Dendritic cell treated with granulocyte-macrophage colony-stimulating factor and Interleukin-4, amounts not matched to agents 40 ng/mL and 50 ng/mL, for 4 days (primary cell): Measurements from ENCODE around the gene EPHA3.

Experiments used
- H3K27ac Mint-ChIP-seq: one replicate; pipeline ENCODE4 v1.8.0; 2022; ENCODE audit warnings: mild to moderate bottlenecking, mixed read lengths
- H3K27me3 Mint-ChIP-seq: one replicate; pipeline ENCODE4 v1.8.0; 2022; ENCODE audit warnings: mild to moderate bottlenecking, mixed read lengths
- H3K36me3 Mint-ChIP-seq: one replicate; pipeline ENCODE4 v1.8.0; 2022; ENCODE audit warnings: low read depth, mixed read lengths
- H3K4me1 Mint-ChIP-seq: one replicate; pipeline ENCODE4 v1.8.0; 2022; ENCODE audit warnings: low read depth, mixed read lengths
- H3K4me3 Mint-ChIP-seq: one replicate; pipeline ENCODE4 v1.8.0; 2022; ENCODE audit warnings: mild to moderate bottlenecking, moderate library complexity, mixed read lengths
- H3K9me3 Mint-ChIP-seq: one replicate; pipeline ENCODE4 v1.8.0; 2022; ENCODE audit warnings: mixed read lengths
- intact Hi-C: fragments of 100-400 bp; cut with micrococcal nuclease; formaldehyde crosslinking; loops from one replicate; pipeline ENCODE4 v1.15.0; 2022

The EPHA3 gene

GRCh38 chr3:89108291-89108550 lies 800 bp downstream of the EPHA3 start:
- intact Hi-C loops = no loop called here
- peaks cover 13% of the 10 kb centered on the region for H3K4me1 Mint-ChIP-seq
- H3K4me3 Mint-ChIP-seq = no peak overlapping the region
- peaks cover 24% of the 10 kb centered on the region for H3K27me3 Mint-ChIP-seq
- no peaks in the 10 kb centered on the region for H3K36me3 Mint-ChIP-seq
- no peak overlapping the region for H3K27ac Mint-ChIP-seq
- no peaks in the 10 kb centered on the region for H3K9me3 Mint-ChIP-seq

GRCh38 chr3:89113344-89113743 lies 5.9 kb downstream of the EPHA3 start:
- intact Hi-C loops = no loop called here
- no peaks in the 10 kb centered on the region for H3K36me3 Mint-ChIP-seq
- H3K27me3 Mint-ChIP-seq = peaks cover 23% of the 10 kb centered on the region
- no peak overlapping the region for H3K27ac Mint-ChIP-seq
- H3K4me3 Mint-ChIP-seq = no peak overlapping the region
- no peaks in the 10 kb centered on the region for H3K9me3 Mint-ChIP-seq
- H3K4me1 Mint-ChIP-seq = peaks cover 7% of the 10 kb centered on the region

- intact Hi-C loops = no loop called here
- Mint-ChIP-seq H3K36me3 (no peaks in the 10 kb centered on the region), H3K27ac (no peak overlapping the region), H3K27me3 (peaks cover 23% of the 10 kb centered on the region), H3K4me1 (peaks cover 7% of the 10 kb centered on the region), H3K4me3 (peak overlapping the region; percentile 27), H3K9me3 (no peaks in the 10 kb centered on the region)
These were observed 6.7 kb downstream of the EPHA3 start for GRCh38 chr3:89113893-89114840.

GRCh38 chr3:89114841-89115223 lies 7.4 kb downstream of the EPHA3 start:
- H3K4me1 Mint-ChIP-seq = peaks cover 7% of the 10 kb centered on the region
- H3K9me3 Mint-ChIP-seq = no peaks in the 10 kb centered on the region
- H3K27ac Mint-ChIP-seq = no peak overlapping the region
- H3K4me3 Mint-ChIP-seq = no peak overlapping the region
- intact Hi-C loops = no loop called here
- H3K27me3 Mint-ChIP-seq = peaks cover 23% of the 10 kb centered on the region
- no peaks in the 10 kb centered on the region for H3K36me3 Mint-ChIP-seq

- no peak overlapping the region for H3K4me3 Mint-ChIP-seq
- no peak overlapping the region for H3K27ac Mint-ChIP-seq
- H3K9me3 Mint-ChIP-seq = no peaks in the 10 kb centered on the region
- H3K27me3 Mint-ChIP-seq = peaks cover 23% of the 10 kb centered on the region
- peaks cover 7% of the 10 kb centered on the region for H3K4me1 Mint-ChIP-seq
- H3K36me3 Mint-ChIP-seq = no peaks in the 10 kb centered on the region
- intact Hi-C loops = no loop called here
These were observed 9.1 kb downstream of the EPHA3 start for GRCh38 chr3:89116476-89116875.

GRCh38 chr3:89138048-89138447 lies 30.6 kb downstream of the EPHA3 start:
- Mint-ChIP-seq H3K4me3 (no peak overlapping the region), H3K4me1 (no peaks in the 10 kb centered on the region), H3K36me3 (no peaks in the 10 kb centered on the region), H3K27me3 (no peaks in the 10 kb centered on the region), H3K27ac (no peak overlapping the region), H3K9me3 (no peaks in the 10 kb centered on the region)
- intact Hi-C loops = no loop called here

- no peak overlapping the region for H3K4me3 Mint-ChIP-seq
- no peaks in the 10 kb centered on the region for H3K4me1 Mint-ChIP-seq
- no peaks in the 10 kb centered on the region for H3K36me3 Mint-ChIP-seq
- H3K27me3 Mint-ChIP-seq = no peaks in the 10 kb centered on the region
- no peaks in the 10 kb centered on the region for H3K9me3 Mint-ChIP-seq
- H3K27ac Mint-ChIP-seq = no peak overlapping the region
- intact Hi-C loops = no loop called here
These were observed 32.4 kb downstream of the EPHA3 start for GRCh38 chr3:89139870-89140269.

- H3K4me3 Mint-ChIP-seq = no peak overlapping the region
- intact Hi-C loops = no loop called here
- H3K27me3 Mint-ChIP-seq = no peaks in the 10 kb centered on the region
- H3K9me3 Mint-ChIP-seq = no peaks in the 10 kb centered on the region
- H3K4me1 Mint-ChIP-seq = no peaks in the 10 kb centered on the region
- no peaks in the 10 kb centered on the region for H3K36me3 Mint-ChIP-seq
- H3K27ac Mint-ChIP-seq = no peak overlapping the region
These were observed 36.7 kb downstream of the EPHA3 start for GRCh38 chr3:89144080-89144479.

- no peaks in the 10 kb centered on the region for H3K27me3 Mint-ChIP-seq
- H3K9me3 Mint-ChIP-seq = no peaks in the 10 kb centered on the region
- H3K4me1 Mint-ChIP-seq = no peaks in the 10 kb centered on the region
- H3K36me3 Mint-ChIP-seq = no peaks in the 10 kb centered on the region
- no peak overlapping the region for H3K4me3 Mint-ChIP-seq
- intact Hi-C loops = no loop called here
- no peak overlapping the region for H3K27ac Mint-ChIP-seq
These were observed 38.6 kb downstream of the EPHA3 start for GRCh38 chr3:89145995-89146394.

GRCh38 chr3:89154416-89154815 lies 47.0 kb downstream of the EPHA3 start:
- no peak overlapping the region for H3K4me3 Mint-ChIP-seq
- H3K27me3 Mint-ChIP-seq = no peaks in the 10 kb centered on the region
- intact Hi-C loops = no loop called here
- no peak overlapping the region for H3K27ac Mint-ChIP-seq
- no peaks in the 10 kb centered on the region for H3K9me3 Mint-ChIP-seq
- H3K36me3 Mint-ChIP-seq = no peaks in the 10 kb centered on the region
- no peaks in the 10 kb centered on the region for H3K4me1 Mint-ChIP-seq

- Mint-ChIP-seq H3K27ac (no peak overlapping the region), H3K4me3 (no peak overlapping the region), H3K36me3 (no peaks in the 10 kb centered on the region), H3K27me3 (no peaks in the 10 kb centered on the region), H3K4me1 (no peaks in the 10 kb centered on the region), H3K9me3 (no peaks in the 10 kb centered on the region)
- intact Hi-C loops = no loop called here
These were observed 48.4 kb downstream of the EPHA3 start for GRCh38 chr3:89155811-89156210.

GRCh38 chr3:89157575-89157974 lies 50.2 kb downstream of the EPHA3 start:
- Mint-ChIP-seq H3K36me3 (no peaks in the 10 kb centered on the region), H3K9me3 (no peaks in the 10 kb centered on the region), H3K4me3 (no peak overlapping the region), H3K4me1 (no peaks in the 10 kb centered on the region), H3K27me3 (no peaks in the 10 kb centered on the region), H3K27ac (no peak overlapping the region)
- intact Hi-C loops = no loop called here

GRCh38 chr3:89159605-89160004 lies 52.2 kb downstream of the EPHA3 start:
- Mint-ChIP-seq H3K27ac (no peak overlapping the region), H3K4me3 (no peak overlapping the region), H3K9me3 (no peaks in the 10 kb centered on the region), H3K27me3 (no peaks in the 10 kb centered on the region), H3K36me3 (no peaks in the 10 kb centered on the region), H3K4me1 (no peaks in the 10 kb centered on the region)
- intact Hi-C loops = no loop called here

- H3K4me3 Mint-ChIP-seq = no peak overlapping the region
- H3K4me1 Mint-ChIP-seq = no peaks in the 10 kb centered on the region
- no peak overlapping the region for H3K27ac Mint-ChIP-seq
- no peaks in the 10 kb centered on the region for H3K36me3 Mint-ChIP-seq
- intact Hi-C loops = no loop called here
- no peaks in the 10 kb centered on the region for H3K27me3 Mint-ChIP-seq
- no peaks in the 10 kb centered on the region for H3K9me3 Mint-ChIP-seq
These were observed 57.4 kb downstream of the EPHA3 start for GRCh38 chr3:89164774-89165173.

GRCh38 chr3:89165636-89166263 lies 58.3 kb downstream of the EPHA3 start:
- H3K27ac Mint-ChIP-seq = no peak overlapping the region
- no peaks in the 10 kb centered on the region for H3K27me3 Mint-ChIP-seq
- no peaks in the 10 kb centered on the region for H3K36me3 Mint-ChIP-seq
- no peaks in the 10 kb centered on the region for H3K9me3 Mint-ChIP-seq
- intact Hi-C loops = no loop called here
- no peak overlapping the region for H3K4me3 Mint-ChIP-seq
- H3K4me1 Mint-ChIP-seq = no peaks in the 10 kb centered on the region
